ENCODE measurements around the gene OR6N2. TPM values are rescaled to one million over a fixed set of nuclear protein-coding genes. Genes with fewer than 3 reads are reported as not detected.

OR6N2 gene
- total RNA-seq, 1 donor = not detected

GRCh38 chr1:158735848-158736247 lies 45.2 kb downstream of the OR6N2 start:
- DNase-seq (ENCODE audit: insufficient read length, low spot score, missing footprints) = no peak
- Histone ChIP-seq H4K20me1 (ENCODE audit: insufficient read depth, low read length) (no peaks in the 10 kb centered on the region), H2AFZ (ENCODE audit: low read length) (no peak overlapping the region), H3K36me3 (ENCODE audit: insufficient read depth, low read length) (no peaks in the 10 kb centered on the region), H3K4me1 (ENCODE audit: insufficient read depth, low read length) (no peaks in the 10 kb centered on the region), H3K79me2 (ENCODE audit: insufficient read depth, low read length) (no peaks in the 10 kb centered on the region), H3K9me3 (ENCODE audit: low read depth, low read length) (no peaks in the 10 kb centered on the region), H3K27ac (ENCODE audit: low read depth, low read length) (no peak overlapping the region), H3K4me3 (ENCODE audit: insufficient read depth, low read length) (no peak overlapping the region), H3K27me3 (ENCODE audit: insufficient read depth, low read length) (no peaks in the 10 kb centered on the region), H3K4me2 (ENCODE audit: insufficient read depth, low read length) (no peak overlapping the region)
- no peak for TF ChIP-seq CTCF (IDR thresholded peaks at IDR 0.05; ENCODE audit: extremely low read depth, low read depth, low read length)

- Histone ChIP-seq H4K20me1 (ENCODE audit: insufficient read depth, low read length) (no peaks in the 10 kb centered on the region), H3K4me1 (ENCODE audit: insufficient read depth, low read length) (no peaks in the 10 kb centered on the region), H3K4me3 (ENCODE audit: insufficient read depth, low read length) (no peak overlapping the region), H3K27ac (ENCODE audit: low read depth, low read length) (no peak overlapping the region), H3K27me3 (ENCODE audit: insufficient read depth, low read length) (no peaks in the 10 kb centered on the region), H2AFZ (ENCODE audit: low read length) (no peak overlapping the region), H3K9me3 (ENCODE audit: low read depth, low read length) (no peaks in the 10 kb centered on the region), H3K4me2 (ENCODE audit: insufficient read depth, low read length) (no peak overlapping the region), H3K79me2 (ENCODE audit: insufficient read depth, low read length) (no peaks in the 10 kb centered on the region), H3K36me3 (ENCODE audit: insufficient read depth, low read length) (no peaks in the 10 kb centered on the region)
- no peak for DNase-seq (ENCODE audit: insufficient read length, low spot score, missing footprints)
- no peak for TF ChIP-seq CTCF (IDR thresholded peaks at IDR 0.05; ENCODE audit: extremely low read depth, low read depth, low read length)
Observed at GRCh38 chr1:158732524-158732923, 48.5 kb downstream of the OR6N2 start.

GRCh38 chr1:158731707-158732106 lies 49.3 kb downstream of the OR6N2 start:
- H3K4me3 ChIP-seq (ENCODE audit: insufficient read depth, low read length) = no peak overlapping the region

GRCh38 chr1:158730453-158730852 lies 50.6 kb downstream of the OR6N2 start:
- no peak overlapping the region for H3K27ac ChIP-seq (ENCODE audit: low read depth, low read length)
- H3K36me3 ChIP-seq (ENCODE audit: insufficient read depth, low read length) = no peaks in the 10 kb centered on the region
- no peaks in the 10 kb centered on the region for H4K20me1 ChIP-seq (ENCODE audit: insufficient read depth, low read length)
- H3K4me1 ChIP-seq (ENCODE audit: insufficient read depth, low read length) = no peaks in the 10 kb centered on the region
- no peak overlapping the region for H3K4me2 ChIP-seq (ENCODE audit: insufficient read depth, low read length)
- no peaks in the 10 kb centered on the region for H3K79me2 ChIP-seq (ENCODE audit: insufficient read depth, low read length)
- no peak overlapping the region for H2AFZ ChIP-seq (ENCODE audit: low read length)
- H3K27me3 ChIP-seq (ENCODE audit: insufficient read depth, low read length) = no peaks in the 10 kb centered on the region
- no peaks in the 10 kb centered on the region for H3K9me3 ChIP-seq (ENCODE audit: low read depth, low read length)
- no peak for TF ChIP-seq CTCF (IDR thresholded peaks at IDR 0.05; ENCODE audit: extremely low read depth, low read depth, low read length)
- DNase-seq (ENCODE audit: insufficient read length, low spot score, missing footprints) = no peak
- H3K4me3 ChIP-seq (ENCODE audit: insufficient read depth, low read length) = no peak overlapping the region

More at GRCh38 chr1:158731707-158732106, 49.3 kb downstream of the OR6N2 start:
- H3K27me3 ChIP-seq (ENCODE audit: insufficient read depth, low read length) = no peaks in the 10 kb centered on the region
- H3K4me1 ChIP-seq (ENCODE audit: insufficient read depth, low read length) = no peaks in the 10 kb centered on the region
- no peak overlapping the region for H3K4me2 ChIP-seq (ENCODE audit: insufficient read depth, low read length)
- H4K20me1 ChIP-seq (ENCODE audit: insufficient read depth, low read length) = no peaks in the 10 kb centered on the region
- H2AFZ ChIP-seq (ENCODE audit: low read length) = no peak overlapping the region
- H3K36me3 ChIP-seq (ENCODE audit: insufficient read depth, low read length) = no peaks in the 10 kb centered on the region
- no peak overlapping the region for H3K27ac ChIP-seq (ENCODE audit: low read depth, low read length)
- no peaks in the 10 kb centered on the region for H3K9me3 ChIP-seq (ENCODE audit: low read depth, low read length)
- H3K79me2 ChIP-seq (ENCODE audit: insufficient read depth, low read length) = no peaks in the 10 kb centered on the region
- DNase-seq (ENCODE audit: insufficient read length, low spot score, missing footprints) = no peak
- TF ChIP-seq CTCF (IDR thresholded peaks at IDR 0.05; ENCODE audit: extremely low read depth, low read depth, low read length) = no peak

Data from osteoblast (primary cell).